ENCODE results near the gene TOM1L1. TPM values are rescaled to one million over a fixed set of nuclear protein-coding genes. Genes with fewer than 3 reads are reported as not detected.

TOM1L1 gene
- total RNA-seq, 4 donors from 2014 or later = 35.1 to 63.2 (median 42.3) TPM

- TF ChIP-seq CTCF (IDR thresholded peaks at IDR 0.05) (no peak), POLR2A (IDR thresholded peaks at IDR 0.05) (no peak)
- intact Hi-C loops (cut with DNase I; ENCODE audit: low total_unique reads) = no loop called here
- DNase-seq (ENCODE audit: low spot score in 2 of 2) = no peak
- H3K4me3 ChIP-seq (ENCODE audit: low read depth, poor library complexity, severe bottlenecking) = no peak overlapping the region
- WGBS, 2 donors = 72 to 89% methylated on average over 7 of the region's 7 CpGs
Measured at GRCh38 chr17:54888981-54889380, 11.7 kb upstream of the TOM1L1 start.

- intact Hi-C loops (cut with DNase I; ENCODE audit: low total_unique reads) = no loop called here
- TF ChIP-seq CTCF (IDR thresholded peaks at IDR 0.05) (no peak), POLR2A (IDR thresholded peaks at IDR 0.05) (no peak)
- DNase-seq (ENCODE audit: low spot score in 2 of 2) = no peak
- no peak overlapping the region for H3K4me3 ChIP-seq (ENCODE audit: low read depth, poor library complexity, severe bottlenecking)
- 0% methylated on average over 1 of the region's 1 CpG for WGBS, 2 donors
Measured at GRCh38 chr17:54891176-54891821, 9.4 kb upstream of the TOM1L1 start.

GRCh38 chr17:54892360-54892759 is 8.3 kb upstream of the TOM1L1 start:
- TF ChIP-seq POLR2A (IDR thresholded peaks at IDR 0.05) (no peak), CTCF (IDR thresholded peaks at IDR 0.05) (no peak)
- DNase-seq (ENCODE audit: low spot score in 2 of 2) = no peak
- H3K4me3 ChIP-seq (ENCODE audit: low read depth, poor library complexity, severe bottlenecking) = no peak overlapping the region
- 91 to 95% methylated on average over 1 of the region's 1 CpG for WGBS, 2 donors
- intact Hi-C loops (cut with DNase I; ENCODE audit: low total_unique reads) = no loop called here

GRCh38 chr17:54898576-54898975 is 2.1 kb upstream of the TOM1L1 start:
- H3K4me3 ChIP-seq (ENCODE audit: low read depth, poor library complexity, severe bottlenecking) = no peak overlapping the region
- intact Hi-C loops (cut with DNase I; ENCODE audit: low total_unique reads) = no loop called here
- TF ChIP-seq POLR2A (IDR thresholded peaks at IDR 0.05) = no peak
- TF ChIP-seq CTCF (IDR thresholded peaks at IDR 0.05) = no peak
- 64 to 73% methylated on average over 3 of the region's 3 CpGs for WGBS, 2 donors
- no peak for DNase-seq (ENCODE audit: low spot score in 2 of 2)

- no peak overlapping the region for H3K4me3 ChIP-seq (ENCODE audit: low read depth, poor library complexity, severe bottlenecking)
- WGBS, 2 donors = 42 to 46% methylated on average over 3 of the region's 3 CpGs
- TF ChIP-seq CTCF (IDR thresholded peaks at IDR 0.05) = no peak
- no peak for TF ChIP-seq POLR2A (IDR thresholded peaks at IDR 0.05)
- intact Hi-C loops (cut with DNase I; ENCODE audit: low total_unique reads) = no loop called here
- DNase-seq (ENCODE audit: low spot score in 2 of 2) = no peak
Measured at GRCh38 chr17:54899201-54899600, 1.5 kb upstream of the TOM1L1 start.
